MM.1S (cell line): ENCODE measurements around the gene CAB39.

Experiments
- EZH2 ChIP-seq: fragments of 300-600 bp; sonication (generic); optimal IDR thresholded peaks from 2 replicates; pipeline ENCODE3; 2017; ENCODE audit warnings: low read depth, mild to moderate bottlenecking, antibody characterized with exemption, low read length, mixed read lengths
- EZH2phosphoT487 ChIP-seq: fragments of 300-600 bp; sonication (generic); IDR thresholded peaks from 2 replicates; pipeline ENCODE4 v1.6.1; 2018; ENCODE audit warnings: antibody characterized with exemption, low read length
- TF ChIP-seq, protein P1 (sequence below): fragments of 300-600 bp; sonication (generic); IDR thresholded peaks from 2 replicates; pipeline ENCODE4 v1.5.1; 2016; ENCODE audit warnings: antibody characterized with exemption, low read length, mixed read lengths

DNA sequence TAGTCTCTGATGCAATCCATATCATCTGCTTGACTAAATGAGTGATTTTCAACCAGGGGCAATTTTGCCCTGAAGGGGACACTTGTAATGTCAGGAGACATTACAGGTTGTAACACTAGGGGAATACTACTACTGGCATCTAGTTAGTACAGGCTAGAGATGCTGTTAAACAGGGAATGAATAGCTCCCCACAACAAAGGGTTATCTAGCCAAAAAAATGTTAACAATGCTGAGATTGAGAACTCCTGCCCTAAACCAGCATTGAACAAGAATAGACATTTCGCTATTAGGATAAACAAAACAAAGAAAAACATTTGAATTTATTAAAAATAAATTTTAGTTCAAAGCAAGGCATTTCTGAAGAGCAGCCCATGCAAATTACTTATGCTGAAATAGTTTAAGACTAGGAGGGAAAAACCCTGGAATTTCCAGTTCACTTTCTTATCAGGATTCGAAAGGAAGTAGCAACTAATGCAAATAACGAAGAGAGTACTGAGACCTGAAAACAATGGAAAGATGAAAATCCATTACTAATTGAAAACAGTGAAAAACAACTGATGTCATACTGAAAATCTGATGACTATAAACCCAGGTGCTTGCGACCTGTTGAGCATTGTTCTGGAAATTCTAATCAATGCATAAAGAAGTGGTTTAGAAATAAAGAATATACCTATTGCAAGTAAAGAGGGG lies 53.1 kb downstream of the CAB39 start:
- TF ChIP-seq EZH2 (no peak), EZH2phosphoT487 (no peak)
- TF ChIP-seq, protein P1, sequence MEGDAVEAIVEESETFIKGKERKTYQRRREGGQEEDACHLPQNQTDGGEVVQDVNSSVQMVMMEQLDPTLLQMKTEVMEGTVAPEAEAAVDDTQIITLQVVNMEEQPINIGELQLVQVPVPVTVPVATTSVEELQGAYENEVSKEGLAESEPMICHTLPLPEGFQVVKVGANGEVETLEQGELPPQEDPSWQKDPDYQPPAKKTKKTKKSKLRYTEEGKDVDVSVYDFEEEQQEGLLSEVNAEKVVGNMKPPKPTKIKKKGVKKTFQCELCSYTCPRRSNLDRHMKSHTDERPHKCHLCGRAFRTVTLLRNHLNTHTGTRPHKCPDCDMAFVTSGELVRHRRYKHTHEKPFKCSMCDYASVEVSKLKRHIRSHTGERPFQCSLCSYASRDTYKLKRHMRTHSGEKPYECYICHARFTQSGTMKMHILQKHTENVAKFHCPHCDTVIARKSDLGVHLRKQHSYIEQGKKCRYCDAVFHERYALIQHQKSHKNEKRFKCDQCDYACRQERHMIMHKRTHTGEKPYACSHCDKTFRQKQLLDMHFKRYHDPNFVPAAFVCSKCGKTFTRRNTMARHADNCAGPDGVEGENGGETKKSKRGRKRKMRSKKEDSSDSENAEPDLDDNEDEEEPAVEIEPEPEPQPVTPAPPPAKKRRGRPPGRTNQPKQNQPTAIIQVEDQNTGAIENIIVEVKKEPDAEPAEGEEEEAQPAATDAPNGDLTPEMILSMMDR = no peak
